Activated CD8-positive, alpha-beta memory T cell treated with anti-CD3 and anti-CD28 coated beads, Interleukin-2, amount 10 ng/mL, durations not matched to agents 7 days and 5 days (primary cell): ENCODE measurements around the gene SSB. TPM values are rescaled to one million over a fixed set of nuclear protein-coding genes. Genes with fewer than 3 reads are reported as not detected.
A peak's percentile ranks its signal among the peaks of the same experiment; 100 is the strongest.
"Not testable (repeated sequence)": the region's sequence is repeated elsewhere in the genome, so short reads cannot be mapped to it uniquely, and the experiment has no call there.

Source experiments
- ATAC-seq: fragments of 150-1000 bp; cut with Tn5 transposase; one replicate; pipeline ENCODE4 v1.10.0; 2021; ENCODE audit warnings: moderate library complexity
- CTCF ChIA-PET: fragments of 350-600 bp; sonication (Branson Sonifier 250); formaldehyde crosslinking; loops from one replicate; lab custom pipeline; 2021; ENCODE audit warnings: antibody characterized with exemption; lab: Charles Lee
- DNase-seq: peaks from one replicate; pipeline ENCODE4 v3.0.0-alpha.2; 2020
- H3K27ac Mint-ChIP-seq: one replicate; pipeline ENCODE4 v1.8.0; 2021; ENCODE audit warnings: mild to moderate bottlenecking, mixed read lengths
- H3K27me3 Mint-ChIP-seq: one replicate; pipeline ENCODE4 v1.8.0; 2021; ENCODE audit warnings: mixed read lengths
- H3K36me3 Mint-ChIP-seq: one replicate; pipeline ENCODE4 v1.8.0; 2021; ENCODE audit warnings: mild to moderate bottlenecking, mixed read lengths
- H3K4me1 Mint-ChIP-seq: one replicate; pipeline ENCODE4 v1.8.0; 2021; ENCODE audit warnings: mixed read lengths
- H3K4me3 Mint-ChIP-seq: one replicate; pipeline ENCODE4 v1.8.0; 2021; ENCODE audit warnings: mild to moderate bottlenecking, moderate library complexity, mixed read lengths
- H3K9me3 Mint-ChIP-seq: one replicate; pipeline ENCODE4 v1.8.0; 2022; ENCODE audit warnings: low read depth, mixed read lengths
- total RNA-seq, 2 experiments: library from RNA; stranded (reverse); gene quantifications; one replicate each; pipeline ENCODE4 v1.2.3, GENCODE V29; 2021

The SSB gene
- total RNA-seq = 10 to 100 TPM; 88.2 to 88.9 TPM

GRCh38 chr2:169798718-169799592 is at the start of gene SSB:
Gene SSB, plus strand, starts transcription at chr2:169798871. Its CDS starts 2,090 bp downstream, at chr2:169800961.
- peak within 1 kb of the TSS; percentile 90 for H3K4me3 Mint-ChIP-seq
- H3K27me3 Mint-ChIP-seq = peaks cover 5% of the 10 kb centered on the region
- peak; percentile 96 for ATAC-seq

GRCh38 chr2:169752752-169753151 is 45.9 kb upstream of the SSB start:
- Mint-ChIP-seq H3K4me3 (no peak overlapping the region), H3K4me1 (no peaks in the 10 kb centered on the region), H3K9me3 (no peaks in the 10 kb centered on the region), H3K36me3 (peaks cover 4% of the 10 kb centered on the region), H3K27ac (no peak overlapping the region), H3K27me3 (no peaks in the 10 kb centered on the region)
- CTCF ChIA-PET = no interaction called here
- DNase-seq (no peak), ATAC-seq (no peak)

More at GRCh38 chr2:169798718-169799592, at the start of gene SSB:
- H3K9me3 Mint-ChIP-seq = no peaks in the 10 kb centered on the region
- CTCF ChIA-PET = interaction anchor here (0.6 to 1.6 kb wide), 6 partner anchors 10 to 320 kb away, joined by 3 to 5 read pairs (median 3); partner anchors contain the start of genes BBS5, METTL5 and UBR3
- H3K36me3 Mint-ChIP-seq = peaks cover 22% of the 10 kb centered on the region
- H3K4me1 Mint-ChIP-seq = peaks cover 37% of the 10 kb centered on the region
- peak; percentile 98 for DNase-seq
- H3K27ac Mint-ChIP-seq = peak within 1 kb of the TSS; percentile 92

GRCh38 chr2:169755083-169755870 is 43.4 kb upstream of the SSB start:
- ATAC-seq (no peak), DNase-seq (no peak)
- CTCF ChIA-PET = interaction anchor here (1.4 kb wide), 1 partner anchor 20 kb away, joined by 3 read pairs; no protein-coding TSS in a partner anchor
- Mint-ChIP-seq H3K4me1 (peaks cover 4% of the 10 kb centered on the region), H3K9me3 (no peaks in the 10 kb centered on the region), H3K27ac (no peak overlapping the region), H3K27me3 (no peaks in the 10 kb centered on the region), H3K4me3 (no peak overlapping the region), H3K36me3 (peaks cover 4% of the 10 kb centered on the region)

- Mint-ChIP-seq H3K4me3 (no peak overlapping the region), H3K4me1 (peaks cover 12% of the 10 kb centered on the region), H3K9me3 (peaks cover 3% of the 10 kb centered on the region), H3K36me3 (peaks cover 6% of the 10 kb centered on the region), H3K27me3 (no peaks in the 10 kb centered on the region), H3K27ac (no peak overlapping the region)
- ATAC-seq (no peak), DNase-seq (no peak)
- CTCF ChIA-PET = no interaction called here
These were observed 42.3 kb upstream of the SSB start for GRCh38 chr2:169756342-169756741.

GRCh38 chr2:169757356-169757755 is 41.3 kb upstream of the SSB start:
- ATAC-seq (no peak), DNase-seq (no peak)
- CTCF ChIA-PET = no interaction called here
- Mint-ChIP-seq H3K9me3 (peaks cover 3% of the 10 kb centered on the region), H3K27me3 (no peaks in the 10 kb centered on the region), H3K4me3 (no peak overlapping the region), H3K27ac (no peak overlapping the region), H3K4me1 (peaks cover 23% of the 10 kb centered on the region), H3K36me3 (peaks cover 7% of the 10 kb centered on the region)

- H3K36me3 Mint-ChIP-seq = peaks cover 8% of the 10 kb centered on the region
- CTCF ChIA-PET = no interaction called here
- no peak overlapping the region for H3K4me3 Mint-ChIP-seq
- peaks cover 3% of the 10 kb centered on the region for H3K9me3 Mint-ChIP-seq
- no peak overlapping the region for H3K27ac Mint-ChIP-seq
- no peaks in the 10 kb centered on the region for H3K27me3 Mint-ChIP-seq
- peaks cover 26% of the 10 kb centered on the region for H3K4me1 Mint-ChIP-seq
- no peak for ATAC-seq
- DNase-seq = no peak
These were observed 40.9 kb upstream of the SSB start for GRCh38 chr2:169757778-169758177.

GRCh38 chr2:169759987-169760386 is 38.7 kb upstream of the SSB start:
- Mint-ChIP-seq H3K4me1 (peaks cover 29% of the 10 kb centered on the region), H3K27ac (no peak overlapping the region), H3K27me3 (no peaks in the 10 kb centered on the region), H3K36me3 (peaks cover 10% of the 10 kb centered on the region), H3K4me3 (no peak overlapping the region), H3K9me3 (peaks cover 3% of the 10 kb centered on the region)
- CTCF ChIA-PET = interaction anchor here (0.7 to 2.0 kb wide), 2 partner anchors 15 to 1721 kb away, joined by 4 to 5 read pairs; no protein-coding TSS in a partner anchor
- ATAC-seq = no peak
- DNase-seq = no peak

GRCh38 chr2:169760798-169761197 is 37.9 kb upstream of the SSB start:
- not testable (repeated sequence) for H3K27me3 Mint-ChIP-seq, H3K9me3 Mint-ChIP-seq, DNase-seq, H3K4me3 Mint-ChIP-seq, H3K27ac Mint-ChIP-seq, ATAC-seq
- Mint-ChIP-seq H3K4me1 (peaks cover 29% of the 10 kb centered on the region), H3K36me3 (peaks cover 10% of the 10 kb centered on the region)
- CTCF ChIA-PET = interaction anchor here (1.2 to 2.0 kb wide), 2 partner anchors 14 to 69 kb away, joined by 3 to 5 read pairs; no protein-coding TSS in a partner anchor

GRCh38 chr2:169761251-169761969 is 37.3 kb upstream of the SSB start:
- peaks cover 3% of the 10 kb centered on the region for H3K9me3 Mint-ChIP-seq
- ATAC-seq = no peak
- H3K27ac Mint-ChIP-seq = peak overlapping the region; percentile 53
- CTCF ChIA-PET = interaction anchor here (1.2 to 1.6 kb wide), 2 partner anchors 69 to 231 kb away, joined by 3 to 4 read pairs; no protein-coding TSS in a partner anchor
- no peak for DNase-seq
- no peaks in the 10 kb centered on the region for H3K27me3 Mint-ChIP-seq
- peaks cover 10% of the 10 kb centered on the region for H3K36me3 Mint-ChIP-seq
- H3K4me1 Mint-ChIP-seq = peaks cover 31% of the 10 kb centered on the region
- H3K4me3 Mint-ChIP-seq = no peak overlapping the region

- H3K27ac Mint-ChIP-seq = peak overlapping the region; percentile 53
- no peak for DNase-seq
These were observed 36.7 kb upstream of the SSB start for GRCh38 chr2:169761970-169762292.

GRCh38 chr2:169765523-169765922 is 33.1 kb upstream of the SSB start:
- CTCF ChIA-PET = interaction anchor here (1.7 kb wide), 1 partner anchor 72 kb away, joined by 6 read pairs; the partner anchor contains the start of genes CFAP210 and PHOSPHO2
- Mint-ChIP-seq H3K27me3 (peaks cover 13% of the 10 kb centered on the region), H3K4me1 (peaks cover 47% of the 10 kb centered on the region), H3K9me3 (peaks cover under 1% of the 10 kb centered on the region), H3K4me3 (no peak overlapping the region), H3K27ac (no peak overlapping the region), H3K36me3 (peaks cover 5% of the 10 kb centered on the region)
- no peak for ATAC-seq
- no peak for DNase-seq

More at GRCh38 chr2:169761970-169762292, 36.7 kb upstream of the SSB start:
- ATAC-seq = peak; percentile 30
- CTCF ChIA-PET = interaction anchor here (1.2 to 1.6 kb wide), 3 partner anchors 26 to 232 kb away, joined by 3 to 4 read pairs (median 3); no protein-coding TSS in a partner anchor
- Mint-ChIP-seq H3K4me3 (no peak overlapping the region), H3K9me3 (peaks cover 3% of the 10 kb centered on the region), H3K4me1 (peaks cover 36% of the 10 kb centered on the region), H3K27me3 (no peaks in the 10 kb centered on the region), H3K36me3 (peaks cover 10% of the 10 kb centered on the region)

- Mint-ChIP-seq H3K36me3 (peaks cover 3% of the 10 kb centered on the region), H3K4me1 (peaks cover 31% of the 10 kb centered on the region), H3K27me3 (peaks cover 13% of the 10 kb centered on the region), H3K4me3 (peak overlapping the region; percentile 50), H3K27ac (peak overlapping the region; percentile 23), H3K9me3 (no peaks in the 10 kb centered on the region)
- CTCF ChIA-PET = interaction anchor here (0.7 to 1.4 kb wide), 6 partner anchors 8 to 100 kb away, joined by 3 to 4 read pairs (median 3); no protein-coding TSS in a partner anchor
- ATAC-seq = peak; percentile 67
- peak; percentile 79 for DNase-seq
These were observed 31.3 kb upstream of the SSB start for GRCh38 chr2:169767243-169767888.
